Measurements from ENCODE around the gene RARS2.

DNA sequence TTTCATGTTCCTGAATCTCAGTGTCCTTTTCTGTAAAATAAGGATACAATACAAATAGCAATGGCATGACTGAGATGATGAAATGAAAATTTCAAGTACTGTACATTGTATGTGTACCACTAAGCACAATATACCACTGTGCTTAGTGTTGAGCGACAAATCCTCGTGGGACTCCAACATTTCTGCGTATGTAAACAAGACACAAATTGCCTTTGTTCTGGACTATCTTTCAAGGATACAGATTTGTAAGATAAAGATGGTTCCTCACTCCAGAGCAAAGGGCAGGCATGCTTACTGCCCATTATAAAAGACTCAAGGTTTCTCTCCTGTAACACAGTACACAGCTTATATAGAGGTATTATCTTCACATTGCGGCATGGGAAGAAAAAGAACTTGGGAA lies 6.0 kb downstream of the RARS2 start:
- TF ChIP-seq, protein P1, sequence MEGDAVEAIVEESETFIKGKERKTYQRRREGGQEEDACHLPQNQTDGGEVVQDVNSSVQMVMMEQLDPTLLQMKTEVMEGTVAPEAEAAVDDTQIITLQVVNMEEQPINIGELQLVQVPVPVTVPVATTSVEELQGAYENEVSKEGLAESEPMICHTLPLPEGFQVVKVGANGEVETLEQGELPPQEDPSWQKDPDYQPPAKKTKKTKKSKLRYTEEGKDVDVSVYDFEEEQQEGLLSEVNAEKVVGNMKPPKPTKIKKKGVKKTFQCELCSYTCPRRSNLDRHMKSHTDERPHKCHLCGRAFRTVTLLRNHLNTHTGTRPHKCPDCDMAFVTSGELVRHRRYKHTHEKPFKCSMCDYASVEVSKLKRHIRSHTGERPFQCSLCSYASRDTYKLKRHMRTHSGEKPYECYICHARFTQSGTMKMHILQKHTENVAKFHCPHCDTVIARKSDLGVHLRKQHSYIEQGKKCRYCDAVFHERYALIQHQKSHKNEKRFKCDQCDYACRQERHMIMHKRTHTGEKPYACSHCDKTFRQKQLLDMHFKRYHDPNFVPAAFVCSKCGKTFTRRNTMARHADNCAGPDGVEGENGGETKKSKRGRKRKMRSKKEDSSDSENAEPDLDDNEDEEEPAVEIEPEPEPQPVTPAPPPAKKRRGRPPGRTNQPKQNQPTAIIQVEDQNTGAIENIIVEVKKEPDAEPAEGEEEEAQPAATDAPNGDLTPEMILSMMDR (conservative IDR thresholded peaks at IDR 0.05 in 1 of 2, IDR thresholded peaks at IDR 0.05 in 1 of 2; ENCODE audit: extremely low read depth in 1 of 2, insufficient read depth in 1 of 2, low read depth in 1 of 2, low read length in 2 of 2): no peak
- TF ChIP-seq EZH2 (IDR thresholded peaks at IDR 0.05; ENCODE audit: borderline replicate concordance, low read length): no peak

Measured in mammary epithelial cell (primary cell).